Measurements from ENCODE around the gene RRP15. TPM values are rescaled to one million over a fixed set of nuclear protein-coding genes. Genes with fewer than 3 reads are reported as not detected.

The RRP15 gene
- polyA plus RNA-seq, 1 donor (not counting 4 experiments of a cell fraction or from before 2014, with no cell fraction given): 15.8 TPM

DNA sequence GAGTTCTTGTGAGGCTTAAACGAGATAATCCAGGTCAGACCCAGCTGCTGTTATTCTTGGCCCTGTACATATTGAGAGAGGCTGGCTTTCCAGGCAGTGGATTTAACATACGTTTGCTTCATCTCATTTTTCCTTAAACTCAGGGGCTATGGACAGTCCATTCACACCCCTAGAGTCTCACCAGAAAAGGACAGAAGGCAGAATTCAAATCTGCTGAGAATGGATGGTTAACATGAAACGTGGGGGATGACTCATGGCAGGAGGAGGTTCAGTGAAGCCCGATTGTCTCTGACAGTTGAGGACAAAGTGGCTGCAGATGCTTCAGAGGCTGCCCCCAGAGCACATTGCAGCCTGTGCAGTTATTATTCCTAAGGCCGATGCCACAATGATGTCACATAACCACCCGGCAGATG lies 99.5 kb downstream of the RRP15 start:
- Histone ChIP-seq H2AFZ (ENCODE audit: control insufficient read depth, low read length) (no peak overlapping the region), H3K9ac (ENCODE audit: control insufficient read depth, extremely low read depth, insufficient read depth, low read length) (no peak overlapping the region)

More for the DNA sequence above, 99.5 kb downstream of the RRP15 start:
- Histone ChIP-seq H3K27ac (ENCODE audit: control insufficient read depth, insufficient read depth, low read length) (no peak overlapping the region), H3K4me1 (ENCODE audit: control insufficient read depth, extremely low read depth, insufficient read depth, low read length) (peaks cover 14% of the 10 kb centered on the region), H3K27me3 (ENCODE audit: control insufficient read depth, extremely low read depth, insufficient read depth, low read length) (no peaks in the 10 kb centered on the region), H3K79me2 (ENCODE audit: control insufficient read depth, insufficient read depth, low read length) (peaks cover 56% of the 10 kb centered on the region), H3K9me3 (ENCODE audit: control insufficient read depth, low read depth, low read length) (no peaks in the 10 kb centered on the region), H3K4me2 (ENCODE audit: control insufficient read depth, extremely low read depth, insufficient read depth, low read depth, low read length) (no peak overlapping the region), H3K9me1 (ENCODE audit: control insufficient read depth, extremely low read depth, insufficient read depth, low read length) (peaks cover 2% of the 10 kb centered on the region), H3K36me3 (ENCODE audit: control insufficient read depth in 2 of 2, extremely low read depth in 1 of 2, insufficient read depth in 2 of 2, low read length in 2 of 2) (peaks cover 0 to 2% of the 10 kb centered on the region in 2 experiments), H3K4me3 (ENCODE audit: control insufficient read depth in 2 of 3, extremely low read depth in 1 of 3, insufficient read depth in 2 of 3, low read depth in 1 of 3, low read length in 3 of 3) (no peak overlapping the region), H4K20me1 (ENCODE audit: control insufficient read depth, extremely low read depth, insufficient read depth, low read length) (no peaks in the 10 kb centered on the region)
- DNase-seq (ENCODE audit: low read depth, low spot score) (no peak), FAIRE-seq (no peak)
- dilution Hi-C loops (cut with MboI; ENCODE audit: extremely low pct_ligation_motif_present, low sequenced_read_pairs): no loop called here
- no peak for TF ChIP-seq EZH2 (IDR thresholded peaks at IDR 0.05; ENCODE audit: low read length)
- TF ChIP-seq, protein P1, sequence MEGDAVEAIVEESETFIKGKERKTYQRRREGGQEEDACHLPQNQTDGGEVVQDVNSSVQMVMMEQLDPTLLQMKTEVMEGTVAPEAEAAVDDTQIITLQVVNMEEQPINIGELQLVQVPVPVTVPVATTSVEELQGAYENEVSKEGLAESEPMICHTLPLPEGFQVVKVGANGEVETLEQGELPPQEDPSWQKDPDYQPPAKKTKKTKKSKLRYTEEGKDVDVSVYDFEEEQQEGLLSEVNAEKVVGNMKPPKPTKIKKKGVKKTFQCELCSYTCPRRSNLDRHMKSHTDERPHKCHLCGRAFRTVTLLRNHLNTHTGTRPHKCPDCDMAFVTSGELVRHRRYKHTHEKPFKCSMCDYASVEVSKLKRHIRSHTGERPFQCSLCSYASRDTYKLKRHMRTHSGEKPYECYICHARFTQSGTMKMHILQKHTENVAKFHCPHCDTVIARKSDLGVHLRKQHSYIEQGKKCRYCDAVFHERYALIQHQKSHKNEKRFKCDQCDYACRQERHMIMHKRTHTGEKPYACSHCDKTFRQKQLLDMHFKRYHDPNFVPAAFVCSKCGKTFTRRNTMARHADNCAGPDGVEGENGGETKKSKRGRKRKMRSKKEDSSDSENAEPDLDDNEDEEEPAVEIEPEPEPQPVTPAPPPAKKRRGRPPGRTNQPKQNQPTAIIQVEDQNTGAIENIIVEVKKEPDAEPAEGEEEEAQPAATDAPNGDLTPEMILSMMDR (optimal IDR thresholded peaks at IDR 0.05 in 1 of 3, IDR thresholded peaks at IDR 0.05 in 1 of 3, conservative IDR thresholded peaks at IDR 0.05 in 1 of 3; ENCODE audit: extremely low read depth in 1 of 3, insufficient read depth in 2 of 3, low read length in 3 of 3): no peak

Small RNAs within 50 kb of the gene (small RNA-seq; reads per million reads assigned to genes)
- 0 reads per million in 3 experiments for gene AC096638.1 (ENCODE audit: insufficient read length in 3 of 3, low read depth in 3 of 3, low replicate concordance in 1 of 3)

Other genes starting within 250 kb of the RRP15 start
- gene TGFB2, start 60.0 kb downstream of the RRP15 start, polyA plus RNA-seq: 9.0 to 22.3 TPM (median 21.5 TPM) in 3 replicates

Data from keratinocyte (primary cell).